ENCODE results near the gene SLC6A15. TPM values are rescaled to one million over a fixed set of nuclear protein-coding genes. Genes with fewer than 3 reads are reported as not detected.
A peak's percentile ranks its signal among the peaks of the same experiment; 100 is the strongest.

SLC6A15 gene
- total RNA-seq (under 1 TPM in 1 of 5 donors, not detected in 4; 0.12 TPM), total RNA-seq (0 to 0.23 (median 0) reads per million in 29 experiments)
- not detected for total RNA-seq (2013)

- DNase-seq (peak in 3 of 35 experiments; percentile 2 to 4 (median 4)), ATAC-seq (replicated peaks in 1 of 4) (peak in 1 of 4 experiments; percentile 13)
- peaks cover 19 to 22% of the 10 kb centered on the region in 2 experiments for H3K27me3 ChIP-seq (replicated peaks in 1 of 2; ENCODE audit: control insufficient read depth in 2 of 2, extremely low read depth in 1 of 2, insufficient read depth in 2 of 2, low read length in 1 of 2)
- peaks cover 5 to 13% of the 10 kb centered on the region in 2 experiments for H3K4me1 ChIP-seq (ENCODE audit: control insufficient read depth in 1 of 2, extremely low read depth in 1 of 2, insufficient read depth in 2 of 2, low read length in 2 of 2)
- H3K9me3 ChIP-seq = no peaks in the 10 kb centered on the region
- H3K27me3 Mint-ChIP-seq = peaks cover 26 to 37% of the 10 kb centered on the region in 2 donors
- H3K27ac ChIP-seq (ENCODE audit: low read length) = no peak within 1 kb of the TSS
- H3K9me3 Mint-ChIP-seq = peaks cover 0 to 4% (median 0%) of the 10 kb centered on the region in 3 donors
- ChIA-PET CTCF (interaction anchor here in 1 of 2 donors (0.6 kb wide), 1 partner anchor 27 kb away, joined by 6 read pairs; no protein-coding TSS in a partner anchor), POLR2A (no interaction called here)
- no peaks in the 10 kb centered on the region for H3K36me3 Mint-ChIP-seq
- 11% methylated on average over 60 of the region's 67 CpGs for WGBS (ENCODE audit: insufficient coverage)
- H3K4me3 ChIP-seq (ENCODE audit: control insufficient read depth in 1 of 2, extremely low read depth in 1 of 2, low read length in 1 of 2) = peak within 1 kb of the TSS in 1 of 2 donors; percentile 62
- H3K36me3 ChIP-seq (ENCODE audit: control insufficient read depth in 2 of 2, extremely low read depth in 1 of 2, insufficient read depth in 1 of 2, low read length in 1 of 2) = no peaks in the 10 kb centered on the region
- H3K4me1 Mint-ChIP-seq = peaks cover 6 to 14% (median 14%) of the 10 kb centered on the region in 3 donors
- no peak within 1 kb of the TSS for H3K27ac Mint-ChIP-seq
- H3K4me3 Mint-ChIP-seq = peak within 1 kb of the TSS in 2 of 3 donors; percentile 44 to 60
Observed at GRCh38 chr12:84912198-84913128, at the start of gene SLC6A15. TSS of gene SLC6A15 (minus strand) at chr12:84912799. CDS start at chr12:84892120, 20,679 bp downstream.

- no peak overlapping the region for H3K4me3 Mint-ChIP-seq
- CTCF ChIA-PET = no interaction called here
- WGBS (ENCODE audit: insufficient coverage) = no CpG with 5 or more reads among the region's 1 CpG
Observed at GRCh38 chr12:84960918-84961317, 48.3 kb upstream of the SLC6A15 start.

GRCh38 chr12:84955298-84955697, 42.7 kb upstream of the SLC6A15 start:
- 100% methylated on average over 1 of the region's 4 CpGs for WGBS (ENCODE audit: insufficient coverage)

More at GRCh38 chr12:84960918-84961317, 48.3 kb upstream of the SLC6A15 start:
- no peak overlapping the region for H3K27ac ChIP-seq (ENCODE audit: low read length)
- no peak for ATAC-seq (replicated peaks in 1 of 4)
- Mint-ChIP-seq H3K36me3 (no peaks in the 10 kb centered on the region), H3K27ac (no peak overlapping the region), H3K9me3 (peaks cover 0 to 4% (median 0%) of the 10 kb centered on the region in 3 donors), H3K4me1 (no peaks in the 10 kb centered on the region), H3K27me3 (no peaks in the 10 kb centered on the region)
- POLR2A ChIA-PET = no interaction called here
- no peak overlapping the region for H3K4me3 ChIP-seq (ENCODE audit: control insufficient read depth in 1 of 2, extremely low read depth in 1 of 2, low read length in 1 of 2)
- no peak for DNase-seq
- no peaks in the 10 kb centered on the region for H3K9me3 ChIP-seq
- H3K27me3 ChIP-seq (replicated peaks in 1 of 2; ENCODE audit: control insufficient read depth in 2 of 2, extremely low read depth in 1 of 2, insufficient read depth in 2 of 2, low read length in 1 of 2) = no peaks in the 10 kb centered on the region
- H3K36me3 ChIP-seq (ENCODE audit: control insufficient read depth in 2 of 2, extremely low read depth in 1 of 2, insufficient read depth in 1 of 2, low read length in 1 of 2) = no peaks in the 10 kb centered on the region
- H3K4me1 ChIP-seq (ENCODE audit: control insufficient read depth in 1 of 2, extremely low read depth in 1 of 2, insufficient read depth in 2 of 2, low read length in 2 of 2) = no peaks in the 10 kb centered on the region

GRCh38 chr12:84954415-84954814, 41.8 kb upstream of the SLC6A15 start:
- ATAC-seq (replicated peaks in 1 of 4) (no peak), DNase-seq (no peak)
- WGBS (ENCODE audit: insufficient coverage) = no CpG with 5 or more reads among the region's 1 CpG
- CTCF ChIA-PET = no interaction called here
- H3K27ac Mint-ChIP-seq = no peak overlapping the region
- H3K27ac ChIP-seq (ENCODE audit: low read length) = no peak overlapping the region
- no peaks in the 10 kb centered on the region for H3K36me3 ChIP-seq (ENCODE audit: control insufficient read depth in 2 of 2, extremely low read depth in 1 of 2, insufficient read depth in 1 of 2, low read length in 1 of 2)
- no peaks in the 10 kb centered on the region for H3K27me3 Mint-ChIP-seq
- H3K4me3 ChIP-seq (ENCODE audit: control insufficient read depth in 1 of 2, extremely low read depth in 1 of 2, low read length in 1 of 2) = no peak overlapping the region
- no peak overlapping the region for H3K4me3 Mint-ChIP-seq
- H3K9me3 Mint-ChIP-seq = no peaks in the 10 kb centered on the region
- H3K9me3 ChIP-seq = no peaks in the 10 kb centered on the region
- H3K27me3 ChIP-seq (replicated peaks in 1 of 2; ENCODE audit: control insufficient read depth in 2 of 2, extremely low read depth in 1 of 2, insufficient read depth in 2 of 2, low read length in 1 of 2) = no peaks in the 10 kb centered on the region
- POLR2A ChIA-PET = no interaction called here
- H3K4me1 ChIP-seq (ENCODE audit: control insufficient read depth in 1 of 2, extremely low read depth in 1 of 2, insufficient read depth in 2 of 2, low read length in 2 of 2) = no peaks in the 10 kb centered on the region
- H3K4me1 Mint-ChIP-seq = no peaks in the 10 kb centered on the region
- no peaks in the 10 kb centered on the region for H3K36me3 Mint-ChIP-seq

More at GRCh38 chr12:84955298-84955697, 42.7 kb upstream of the SLC6A15 start:
- Histone ChIP-seq H3K9me3 (no peaks in the 10 kb centered on the region), H3K27me3 (replicated peaks in 1 of 2; ENCODE audit: control insufficient read depth in 2 of 2, extremely low read depth in 1 of 2, insufficient read depth in 2 of 2, low read length in 1 of 2) (no peaks in the 10 kb centered on the region), H3K4me3 (ENCODE audit: control insufficient read depth in 1 of 2, extremely low read depth in 1 of 2, low read length in 1 of 2) (no peak overlapping the region), H3K36me3 (ENCODE audit: control insufficient read depth in 2 of 2, extremely low read depth in 1 of 2, insufficient read depth in 1 of 2, low read length in 1 of 2) (no peaks in the 10 kb centered on the region), H3K27ac (ENCODE audit: low read length) (no peak overlapping the region), H3K4me1 (ENCODE audit: control insufficient read depth in 1 of 2, extremely low read depth in 1 of 2, insufficient read depth in 2 of 2, low read length in 2 of 2) (no peaks in the 10 kb centered on the region)
- no peak for ATAC-seq (replicated peaks in 1 of 4)
- CTCF ChIA-PET = no interaction called here
- no peaks in the 10 kb centered on the region for H3K4me1 Mint-ChIP-seq
- DNase-seq = no peak
- no peak overlapping the region for H3K27ac Mint-ChIP-seq
- POLR2A ChIA-PET = no interaction called here
- H3K4me3 Mint-ChIP-seq = no peak overlapping the region
- no peaks in the 10 kb centered on the region for H3K36me3 Mint-ChIP-seq
- no peaks in the 10 kb centered on the region for H3K27me3 Mint-ChIP-seq
- H3K9me3 Mint-ChIP-seq = no peaks in the 10 kb centered on the region

- Mint-ChIP-seq H3K36me3 (no peaks in the 10 kb centered on the region), H3K9me3 (no peaks in the 10 kb centered on the region), H3K4me1 (no peaks in the 10 kb centered on the region), H3K27ac (no peak overlapping the region), H3K27me3 (no peaks in the 10 kb centered on the region), H3K4me3 (no peak overlapping the region)
- DNase-seq (no peak), ATAC-seq (replicated peaks in 1 of 4) (no peak)
- ChIA-PET CTCF (no interaction called here), POLR2A (no interaction called here)
- Histone ChIP-seq H3K4me3 (ENCODE audit: control insufficient read depth in 1 of 2, extremely low read depth in 1 of 2, low read length in 1 of 2) (no peak overlapping the region), H3K27me3 (replicated peaks in 1 of 2; ENCODE audit: control insufficient read depth in 2 of 2, extremely low read depth in 1 of 2, insufficient read depth in 2 of 2, low read length in 1 of 2) (no peaks in the 10 kb centered on the region), H3K36me3 (ENCODE audit: control insufficient read depth in 2 of 2, extremely low read depth in 1 of 2, insufficient read depth in 1 of 2, low read length in 1 of 2) (no peaks in the 10 kb centered on the region), H3K9me3 (no peaks in the 10 kb centered on the region), H3K27ac (ENCODE audit: low read length) (no peak overlapping the region), H3K4me1 (ENCODE audit: control insufficient read depth in 1 of 2, extremely low read depth in 1 of 2, insufficient read depth in 2 of 2, low read length in 2 of 2) (no peaks in the 10 kb centered on the region)
- WGBS (ENCODE audit: insufficient coverage) = 100% methylated on average over 1 of the region's 3 CpGs
Observed at GRCh38 chr12:84950971-84951546, 38.5 kb upstream of the SLC6A15 start.

- no peak overlapping the region for H3K4me3 ChIP-seq (ENCODE audit: control insufficient read depth in 1 of 2, extremely low read depth in 1 of 2, low read length in 1 of 2)
- CTCF ChIA-PET = no interaction called here
Observed at GRCh38 chr12:84946753-84947152, 34.2 kb upstream of the SLC6A15 start.

More at GRCh38 chr12:84946753-84947152, 34.2 kb upstream of the SLC6A15 start:
- Mint-ChIP-seq H3K4me3 (no peak overlapping the region), H3K36me3 (no peaks in the 10 kb centered on the region), H3K9me3 (no peaks in the 10 kb centered on the region), H3K27me3 (no peaks in the 10 kb centered on the region), H3K4me1 (no peaks in the 10 kb centered on the region), H3K27ac (no peak overlapping the region)
- 60% methylated on average over 1 of the region's 2 CpGs for WGBS (ENCODE audit: insufficient coverage)
- H3K36me3 ChIP-seq (ENCODE audit: control insufficient read depth in 2 of 2, extremely low read depth in 1 of 2, insufficient read depth in 1 of 2, low read length in 1 of 2) = no peaks in the 10 kb centered on the region
- H3K4me1 ChIP-seq (ENCODE audit: control insufficient read depth in 1 of 2, extremely low read depth in 1 of 2, insufficient read depth in 2 of 2, low read length in 2 of 2) = no peaks in the 10 kb centered on the region
- DNase-seq (no peak), ATAC-seq (replicated peaks in 1 of 4) (no peak)
- POLR2A ChIA-PET = no interaction called here
- H3K27me3 ChIP-seq (replicated peaks in 1 of 2; ENCODE audit: control insufficient read depth in 2 of 2, extremely low read depth in 1 of 2, insufficient read depth in 2 of 2, low read length in 1 of 2) = no peaks in the 10 kb centered on the region
- H3K9me3 ChIP-seq = no peaks in the 10 kb centered on the region
- no peak overlapping the region for H3K27ac ChIP-seq (ENCODE audit: low read length)

All from T-cell (primary cell).